ENCODE results near the gene TRPC1.

TRPC1 gene

DNA sequence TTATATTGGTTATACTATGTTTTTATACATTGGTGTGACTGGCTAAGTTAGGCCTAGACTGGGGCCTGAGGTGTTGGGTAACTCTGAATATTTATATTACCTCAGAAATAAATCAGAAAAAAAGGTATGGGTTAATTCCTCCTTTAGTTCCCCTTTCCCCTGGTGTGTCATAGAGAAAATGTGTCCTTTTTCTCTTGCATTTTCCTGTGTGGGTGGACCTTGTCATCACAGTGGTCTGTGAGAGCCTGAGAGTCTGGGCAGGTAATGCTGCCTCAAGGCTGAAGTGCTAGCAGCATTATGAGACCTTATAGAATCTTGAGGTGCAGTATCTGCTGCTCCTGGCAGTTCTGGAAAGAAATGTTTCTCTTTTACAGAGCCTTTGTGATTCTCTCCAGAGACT lies 95.3 kb downstream of the TRPC1 start:
- no peak overlapping the region for H3K27ac Mint-ChIP-seq
- no peaks in the 10 kb centered on the region for H3K4me1 Mint-ChIP-seq (ENCODE audit: low read depth)
- intact Hi-C loops (cut with micrococcal nuclease), result no loop called here
- no peak overlapping the region for H3K4me3 Mint-ChIP-seq
- H3K27me3 Mint-ChIP-seq, result no peaks in the 10 kb centered on the region
- no peaks in the 10 kb centered on the region for H3K36me3 Mint-ChIP-seq (ENCODE audit: low read depth)
- no peaks in the 10 kb centered on the region for H3K9me3 Mint-ChIP-seq

- intact Hi-C loops (cut with micrococcal nuclease), result loop anchor here (1.0 to 5.0 kb wide), 4 partner anchors 76 to 242 kb away; no protein-coding TSS in a partner anchor
- Mint-ChIP-seq H3K4me3 (no peak overlapping the region), H3K27me3 (no peaks in the 10 kb centered on the region), H3K27ac (no peak overlapping the region), H3K36me3 (ENCODE audit: low read depth) (no peaks in the 10 kb centered on the region), H3K4me1 (ENCODE audit: low read depth) (no peaks in the 10 kb centered on the region), H3K9me3 (no peaks in the 10 kb centered on the region)
These were observed 105.0 kb downstream of the TRPC1 start for GRCh38 chr3:142828703-142829305.

GRCh38 chr3:142837526-142837925 lies 113.7 kb downstream of the TRPC1 start:
- Mint-ChIP-seq H3K36me3 (ENCODE audit: low read depth) (no peaks in the 10 kb centered on the region), H3K27ac (no peak overlapping the region), H3K4me3 (no peak overlapping the region), H3K9me3 (no peaks in the 10 kb centered on the region), H3K27me3 (no peaks in the 10 kb centered on the region), H3K4me1 (ENCODE audit: low read depth) (peaks cover 23% of the 10 kb centered on the region)
- intact Hi-C loops (cut with micrococcal nuclease), result no loop called here

DNA sequence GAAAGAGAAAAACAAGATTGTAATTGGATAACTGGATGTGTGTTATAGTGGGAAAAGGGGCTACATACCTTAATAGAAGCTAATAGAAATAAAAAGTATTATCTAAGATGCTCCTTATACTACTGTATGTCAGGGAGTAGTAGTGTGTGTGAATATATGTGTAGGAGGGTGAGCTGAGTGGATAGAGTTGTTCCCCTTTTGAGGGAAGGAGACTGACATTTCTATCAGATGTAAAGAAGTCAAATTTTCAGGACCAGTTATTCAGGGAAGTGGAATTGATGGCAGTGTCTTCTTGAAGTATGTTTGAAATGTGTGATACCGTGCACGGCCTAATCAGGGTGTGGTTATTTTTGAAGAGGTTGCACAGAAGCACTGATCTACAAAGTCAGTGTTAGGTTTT lies 116.0 kb downstream of the TRPC1 start:
- intact Hi-C loops (cut with micrococcal nuclease), result no loop called here
- Mint-ChIP-seq H3K4me3 (no peak overlapping the region), H3K4me1 (ENCODE audit: low read depth) (peaks cover 23% of the 10 kb centered on the region), H3K36me3 (ENCODE audit: low read depth) (no peaks in the 10 kb centered on the region), H3K27ac (no peak overlapping the region), H3K27me3 (no peaks in the 10 kb centered on the region), H3K9me3 (no peaks in the 10 kb centered on the region)

DNA sequence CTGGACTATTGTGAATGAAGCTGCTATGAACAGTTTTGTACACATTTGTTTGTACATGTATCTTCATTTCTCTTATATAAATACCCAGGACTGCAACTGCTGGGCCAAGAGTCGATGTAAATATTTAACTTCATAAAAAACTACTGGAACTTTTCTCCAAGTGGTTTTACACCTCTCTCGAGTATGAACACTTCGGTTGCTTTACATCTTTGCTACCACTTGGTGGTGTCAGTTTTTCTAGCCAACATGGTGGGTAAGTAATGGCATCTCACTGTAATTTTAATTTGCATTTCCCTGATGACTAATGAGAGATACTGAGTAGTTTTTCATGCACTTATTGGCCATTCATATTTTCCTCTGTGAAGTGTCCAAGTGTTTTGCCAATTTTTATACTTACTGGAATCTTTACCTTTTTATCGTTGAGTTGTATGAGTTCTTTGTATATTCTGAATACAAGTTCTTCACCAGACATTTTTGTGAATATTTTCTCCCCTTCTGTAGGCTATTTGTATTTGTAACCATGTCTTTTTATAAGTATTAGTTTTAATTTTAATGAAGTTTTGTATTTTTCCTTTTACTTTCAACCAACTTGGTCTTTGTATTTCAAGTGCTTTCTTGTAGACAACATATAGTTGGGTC lies 120.6 kb downstream of the TRPC1 start:
- intact Hi-C loops (cut with micrococcal nuclease), result no loop called here
- H3K9me3 Mint-ChIP-seq, result no peaks in the 10 kb centered on the region
- H3K4me3 Mint-ChIP-seq, result no peak overlapping the region
- H3K4me1 Mint-ChIP-seq (ENCODE audit: low read depth), result peaks cover 7% of the 10 kb centered on the region
- no peaks in the 10 kb centered on the region for H3K27me3 Mint-ChIP-seq
- no peaks in the 10 kb centered on the region for H3K36me3 Mint-ChIP-seq (ENCODE audit: low read depth)
- no peak overlapping the region for H3K27ac Mint-ChIP-seq

- H3K27me3 Mint-ChIP-seq, result no peaks in the 10 kb centered on the region
- H3K36me3 Mint-ChIP-seq (ENCODE audit: low read depth), result no peaks in the 10 kb centered on the region
- intact Hi-C loops (cut with micrococcal nuclease), result no loop called here
- H3K4me3 Mint-ChIP-seq, result no peak overlapping the region
- H3K27ac Mint-ChIP-seq, result no peak overlapping the region
- H3K9me3 Mint-ChIP-seq, result no peaks in the 10 kb centered on the region
- H3K4me1 Mint-ChIP-seq (ENCODE audit: low read depth), result peaks cover 5% of the 10 kb centered on the region
These were observed 123.1 kb downstream of the TRPC1 start for GRCh38 chr3:142846779-142847577.

DNA sequence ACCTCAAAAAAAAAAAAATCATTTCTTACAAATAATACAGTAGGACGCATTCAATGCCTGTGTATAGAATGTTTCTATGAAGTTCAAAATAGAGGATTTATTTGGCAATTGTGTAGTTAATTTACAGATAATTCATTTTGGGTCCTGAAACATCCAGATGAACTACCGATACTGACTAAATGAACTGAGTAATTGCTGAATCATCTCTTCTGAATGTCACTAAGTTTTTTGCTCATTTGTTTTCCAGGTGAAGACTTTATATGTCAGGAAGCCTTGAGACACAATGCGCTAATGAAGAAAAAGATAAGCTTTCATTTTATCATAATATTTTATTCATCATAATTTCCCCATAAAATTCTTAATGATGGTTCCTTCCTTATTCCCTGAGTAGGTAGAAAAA lies 125.3 kb downstream of the TRPC1 start:
- H3K27ac Mint-ChIP-seq, result no peak overlapping the region
- H3K9me3 Mint-ChIP-seq, result no peaks in the 10 kb centered on the region
- H3K4me3 Mint-ChIP-seq, result no peak overlapping the region
- H3K27me3 Mint-ChIP-seq, result no peaks in the 10 kb centered on the region
- peaks cover 10% of the 10 kb centered on the region for H3K4me1 Mint-ChIP-seq (ENCODE audit: low read depth)
- no peaks in the 10 kb centered on the region for H3K36me3 Mint-ChIP-seq (ENCODE audit: low read depth)
- intact Hi-C loops (cut with micrococcal nuclease), result no loop called here

DNA sequence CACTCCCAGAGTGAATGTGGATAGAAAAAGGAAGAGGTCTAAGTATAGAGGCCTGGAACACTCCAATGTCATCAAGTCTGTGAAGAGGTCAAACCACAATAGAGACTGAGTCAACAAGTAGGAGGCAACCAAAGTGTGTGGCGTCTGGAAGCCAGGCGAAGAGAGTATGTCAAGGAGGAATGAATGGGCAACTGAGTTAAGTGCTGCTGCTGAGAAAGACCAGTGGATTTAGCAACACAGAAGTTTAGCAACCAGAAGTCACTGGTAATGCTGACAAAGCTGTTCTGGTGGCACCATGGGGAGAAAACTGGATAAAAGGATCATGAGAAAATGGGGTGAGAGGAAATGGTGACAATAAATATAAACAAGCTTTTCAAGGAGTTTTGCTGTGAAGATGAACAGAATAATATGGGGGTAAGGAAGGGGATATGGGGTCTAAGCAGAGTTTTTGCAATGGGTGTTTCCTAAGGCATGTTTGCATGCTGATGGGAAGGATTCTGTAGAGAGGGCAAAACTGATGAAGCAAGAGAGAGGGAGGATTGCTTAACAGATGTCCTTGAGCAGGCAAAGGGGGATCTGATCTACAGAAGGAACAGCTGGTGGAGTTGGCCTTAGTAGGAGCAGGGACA lies 126.7 kb downstream of the TRPC1 start:
- H3K27me3 Mint-ChIP-seq, result no peaks in the 10 kb centered on the region
- H3K4me3 Mint-ChIP-seq, result no peak overlapping the region

GRCh38 chr3:142852009-142852408 lies 128.2 kb downstream of the TRPC1 start:
- H3K4me1 Mint-ChIP-seq (ENCODE audit: low read depth), result peaks cover 15% of the 10 kb centered on the region
- H3K27me3 Mint-ChIP-seq, result no peaks in the 10 kb centered on the region
- H3K27ac Mint-ChIP-seq, result no peak overlapping the region
- H3K36me3 Mint-ChIP-seq (ENCODE audit: low read depth), result no peaks in the 10 kb centered on the region
- intact Hi-C loops (cut with micrococcal nuclease), result no loop called here
- H3K4me3 Mint-ChIP-seq, result no peak overlapping the region
- no peaks in the 10 kb centered on the region for H3K9me3 Mint-ChIP-seq

More for the DNA sequence above, 126.7 kb downstream of the TRPC1 start:
- peaks cover 11% of the 10 kb centered on the region for H3K4me1 Mint-ChIP-seq (ENCODE audit: low read depth)
- intact Hi-C loops (cut with micrococcal nuclease), result no loop called here
- H3K9me3 Mint-ChIP-seq, result no peaks in the 10 kb centered on the region
- no peaks in the 10 kb centered on the region for H3K36me3 Mint-ChIP-seq (ENCODE audit: low read depth)
- H3K27ac Mint-ChIP-seq, result no peak overlapping the region

GRCh38 chr3:142853270-142854168 lies 129.7 kb downstream of the TRPC1 start:
- Mint-ChIP-seq H3K36me3 (ENCODE audit: low read depth) (no peaks in the 10 kb centered on the region), H3K4me3 (no peak overlapping the region), H3K9me3 (no peaks in the 10 kb centered on the region)

GRCh38 chr3:142857056-142857455 lies 133.2 kb downstream of the TRPC1 start:
- peaks cover 2% of the 10 kb centered on the region for H3K27me3 Mint-ChIP-seq
- no peak overlapping the region for H3K27ac Mint-ChIP-seq
- no peaks in the 10 kb centered on the region for H3K36me3 Mint-ChIP-seq (ENCODE audit: low read depth)
- H3K4me1 Mint-ChIP-seq (ENCODE audit: low read depth), result peaks cover 10% of the 10 kb centered on the region
- H3K4me3 Mint-ChIP-seq, result no peak overlapping the region
- intact Hi-C loops (cut with micrococcal nuclease), result no loop called here
- H3K9me3 Mint-ChIP-seq, result no peaks in the 10 kb centered on the region

More at GRCh38 chr3:142853270-142854168, 129.7 kb downstream of the TRPC1 start:
- Mint-ChIP-seq H3K27ac (no peak overlapping the region), H3K4me1 (ENCODE audit: low read depth) (peaks cover 15% of the 10 kb centered on the region), H3K27me3 (no peaks in the 10 kb centered on the region)
- intact Hi-C loops (cut with micrococcal nuclease), result no loop called here
